H1 (cell line): ENCODE results near the gene COL5A1. TPM values are rescaled to one million over a fixed set of nuclear protein-coding genes. Genes with fewer than 3 reads are reported as not detected.

ENCODE experiments used
- CTCF ChIA-PET: fragments of 300-600 bp; sonication (Branson Sonifier 250); formaldehyde crosslinking; loops from one replicate; lab custom pipeline; 2021; ENCODE audit not compliant: partially characterized antibody; lab: Charles Lee
- POLR2A ChIA-PET: fragments of 300-600 bp; sonication (Branson Sonifier 250); formaldehyde crosslinking; loops from one replicate; lab custom pipeline; 2021; ENCODE audit warnings: inconsistent platforms; ENCODE audit not compliant: partially characterized antibody; lab: Charles Lee
- DNase-seq, 2 experiments: peaks; one replicate each; pipeline versions ENCODE4 v3.0.0 to v3.0.0-alpha.2; 2010 to 2022; ENCODE audit warnings: low spot score in 2 of 2, low read depth in 1 of 2, mixed read lengths in 1 of 2
- FAIRE-seq: peaks from 2 replicates; lab custom pipeline; 2011; peaks lifted over from hg19 to GRCh38; lab: Jason Lieb, UNC
- H2AFZ ChIP-seq: 2 replicates; pipeline ENCODE4 v1.8.1; 2012; ENCODE audit warnings: low read length, inconsistent platforms
- H2AK5ac ChIP-seq: 2 replicates; pipeline ENCODE4 v1.6.1; 2013; ENCODE audit warnings: low read depth, low read length
- H2BK120ac ChIP-seq: replicated peaks from 2 replicates; pipeline ENCODE3; 2013; ENCODE audit warnings: low read depth, low read length, inconsistent platforms
- H2BK12ac ChIP-seq: 2 replicates; pipeline ENCODE4 v1.6.1; 2013; ENCODE audit warnings: low read depth, low read length
- H2BK15ac ChIP-seq: 2 replicates; pipeline ENCODE4 v1.6.1; 2013; ENCODE audit warnings: low read length
- H2BK20ac ChIP-seq: 2 replicates; pipeline ENCODE4 v1.6.1; 2013; ENCODE audit warnings: low read length
- H2BK5ac ChIP-seq: 2 replicates; pipeline ENCODE4 v1.6.1; 2013; ENCODE audit warnings: low read depth, low read length
- H3K14ac ChIP-seq: 2 replicates; pipeline ENCODE4 v1.6.1; 2013; ENCODE audit warnings: inconsistent platforms; ENCODE audit not compliant: insufficient read length
- H3K18ac ChIP-seq: 2 replicates; pipeline ENCODE4 v1.6.1; 2013; ENCODE audit warnings: low read length; ENCODE audit errors: extremely low read depth
- H3K23ac ChIP-seq: 2 replicates; pipeline ENCODE4 v1.6.1; 2013; ENCODE audit warnings: inconsistent platforms; ENCODE audit not compliant: insufficient read length
- H3K23me2 ChIP-seq: 2 replicates; pipeline ENCODE4 v1.6.1; 2013; ENCODE audit warnings: low read depth, low read length
- H3K27ac ChIP-seq: 2 replicates; pipeline ENCODE4 v1.6.1; 2011; ENCODE audit warnings: low read depth, low read length, inconsistent platforms
- H3K27me3 ChIP-seq, 4 experiments: replicated peaks in 1 of 4; 1 replicate in 1 of 4; 2 replicates in 3 of 4; pipeline versions ENCODE4 v1.6.1 to v1.8.1; 2011 to 2013; ENCODE audit warnings: low read length in 3 of 4, mild to moderate bottlenecking in 3 of 4, inconsistent platforms in 2 of 4, mixed read lengths in 2 of 4, moderate library complexity in 1 of 4; ENCODE audit not compliant: control insufficient read depth in 3 of 4, insufficient read depth in 3 of 4; ENCODE audit errors: extremely low read depth in 1 of 4
- H3K36me3 ChIP-seq, 4 experiments: 2 replicates each; pipeline versions ENCODE4 v1.6.1 to v1.8.1; 2011 to 2013; ENCODE audit warnings: mild to moderate bottlenecking in 4 of 4, low read length in 3 of 4, moderate library complexity in 2 of 4, control low read depth in 1 of 4, inconsistent platforms in 1 of 4; ENCODE audit not compliant: insufficient read depth in 4 of 4, control insufficient read depth in 2 of 4
- H3K4ac ChIP-seq: replicated peaks from 2 replicates; pipeline ENCODE3; 2013; ENCODE audit warnings: low read length, low read depth, mixed read lengths, inconsistent platforms; ENCODE audit not compliant: insufficient read length
- H3K4me1 ChIP-seq, 4 experiments: replicated peaks in 1 of 4; 1 replicate in 1 of 4; 2 replicates in 3 of 4; pipeline versions ENCODE4 v1.6.1 to v1.8.1; 2011 to 2013; ENCODE audit warnings: low read length in 3 of 4, inconsistent platforms in 2 of 4, mixed read lengths in 1 of 4; ENCODE audit not compliant: insufficient read depth in 4 of 4, control insufficient read depth in 3 of 4
- H3K4me2 ChIP-seq, 2 experiments: 2 replicates each; pipeline versions ENCODE4 v1.6.1 to v1.8.1; 2011 to 2013; ENCODE audit warnings: low read depth in 2 of 2, low read length in 2 of 2, control low read depth in 1 of 2, inconsistent platforms in 1 of 2, mild to moderate bottlenecking in 1 of 2; ENCODE audit not compliant: insufficient read depth in 1 of 2
- H3K4me3 ChIP-seq, 4 experiments: fragments of 200-600, 300-600 bp in 1 of 4; sonication (generic), shearing (Covaris generic), sonication (Bioruptor Twin) in 1 of 4; 2 replicates each; pipeline versions ENCODE4 v1.5.1 to v1.8.1; 2011 to 2016; ENCODE audit warnings: low read length in 4 of 4, low read depth in 3 of 4, control low read depth in 2 of 4, inconsistent platforms in 2 of 4, mild to moderate bottlenecking in 2 of 4, mixed read lengths in 1 of 4, moderate library complexity in 1 of 4; ENCODE audit not compliant: insufficient read depth in 2 of 4; ENCODE audit errors: extremely low read depth in 1 of 4
- H3K56ac ChIP-seq: replicated peaks from 2 replicates; pipeline ENCODE3; 2013; ENCODE audit warnings: low read depth, mild to moderate bottlenecking, mixed read lengths, low read length, inconsistent platforms; ENCODE audit not compliant: insufficient read length
- H3K79me1 ChIP-seq: 2 replicates; pipeline ENCODE4 v1.6.1; 2013; ENCODE audit warnings: low read depth, low read length, control low read depth
- H3K79me2 ChIP-seq, 2 experiments: 2 replicates each; pipeline versions ENCODE4 v1.6.1 to v1.8.1; 2012 to 2013; ENCODE audit warnings: low read length in 2 of 2, mild to moderate bottlenecking in 2 of 2, inconsistent platforms in 1 of 2; ENCODE audit not compliant: insufficient read depth in 2 of 2, control insufficient read depth in 1 of 2
- H3K9ac ChIP-seq, 4 experiments: replicated peaks in 1 of 4; 1 replicate in 1 of 4; 2 replicates in 3 of 4; pipeline versions ENCODE4 v1.6.1 to v1.8.1; 2011 to 2013; ENCODE audit warnings: low read depth in 3 of 4, low read length in 3 of 4, control low read depth in 2 of 4, mild to moderate bottlenecking in 2 of 4, moderate library complexity in 2 of 4, inconsistent platforms in 1 of 4; ENCODE audit errors: extremely low read depth in 1 of 4
- H3K9me3 ChIP-seq, 2 experiments: 2 replicates each; pipeline versions ENCODE4 v1.6.1 to v1.8.1; 2012 to 2013; ENCODE audit warnings: mild to moderate bottlenecking in 2 of 2, moderate library complexity in 2 of 2, control low read depth in 1 of 2, inconsistent platforms in 1 of 2, low read depth in 1 of 2, low read length in 1 of 2, mixed read lengths in 1 of 2; ENCODE audit not compliant: insufficient read depth in 2 of 2
- H4K20me1 ChIP-seq, 2 experiments: replicated peaks in 1 of 2; 2 replicates each; pipeline versions ENCODE3 to v1.8.1; 2011 to 2013; ENCODE audit warnings: inconsistent platforms in 2 of 2, low read length in 2 of 2, mild to moderate bottlenecking in 1 of 2; ENCODE audit not compliant: insufficient read depth in 2 of 2, control insufficient read depth in 1 of 2
- H4K5ac ChIP-seq: 2 replicates; pipeline ENCODE4 v1.6.1; 2013; ENCODE audit warnings: low read length, low read depth, mixed read lengths, inconsistent platforms; ENCODE audit not compliant: insufficient read length
- H4K8ac ChIP-seq: 2 replicates; pipeline ENCODE4 v1.8.0; 2013; ENCODE audit warnings: mild to moderate bottlenecking, moderate library complexity, low read length, inconsistent platforms; ENCODE audit not compliant: insufficient read depth; ENCODE audit errors: extremely low read depth
- H4K91ac ChIP-seq: replicated peaks from 2 replicates; pipeline ENCODE3; 2013; ENCODE audit warnings: low read length, mixed read lengths, inconsistent platforms; ENCODE audit not compliant: insufficient read length
- EZH2 ChIP-seq: fragments of 200-600 bp; sonication (generic); IDR thresholded peaks from 2 replicates; pipeline ENCODE4 v1.7.1; 2012; ENCODE audit warnings: low read depth, mild to moderate bottlenecking, moderate library complexity, low read length, inconsistent platforms; ENCODE audit not compliant: severe bottlenecking
- JUND ChIP-seq: IDR thresholded peaks from 2 replicates; pipeline ENCODE4 v1.6.1; 2011; ENCODE audit warnings: mild to moderate bottlenecking, improper control_type of control experiment, low read length
- KDM1A ChIP-seq: fragments of 200-600, 300-600 bp; sonication (generic); IDR thresholded peaks from 2 replicates; pipeline ENCODE4 v1.7.1; 2016; ENCODE audit warnings: mild to moderate bottlenecking, low read length, borderline replicate concordance
- KDM5A ChIP-seq: fragments of 200-600 bp; IDR thresholded peaks from 2 replicates; pipeline ENCODE4 v1.7.1; 2012; ENCODE audit warnings: mild to moderate bottlenecking, low read length, inconsistent platforms, mixed read lengths
- POU5F1 ChIP-seq: IDR thresholded peaks from 2 replicates; pipeline ENCODE4 v1.6.1; 2011; ENCODE audit warnings: low read depth, mild to moderate bottlenecking, low read length, moderate library complexity
- RXRA ChIP-seq: IDR thresholded peaks from 2 replicates; pipeline ENCODE4 v1.6.1; 2011; ENCODE audit warnings: low read depth, mild to moderate bottlenecking, low read length, moderate library complexity; ENCODE audit not compliant: insufficient read depth
- SIN3A ChIP-seq, 2 experiments: IDR thresholded peaks in 1 of 2; conservative IDR thresholded peaks in 1 of 2; 2 replicates each; pipeline ENCODE4 v1.6.1; 2011 to 2012; ENCODE audit warnings: low read length in 2 of 2, improper control_type of control experiment in 1 of 2, low read depth in 1 of 2, mild to moderate bottlenecking in 1 of 2
- SIRT6 ChIP-seq: IDR thresholded peaks from one replicate; pipeline ENCODE4 v1.7.1; 2012; ENCODE audit warnings: low read length, inconsistent platforms
- SIX5 ChIP-seq: IDR thresholded peaks from 2 replicates; pipeline ENCODE4 v1.6.1; 2011; ENCODE audit warnings: mild to moderate bottlenecking, low read depth, low read length
- SUZ12 ChIP-seq: fragments of 200-600 bp; sonication (generic); IDR thresholded peaks from 2 replicates; pipeline ENCODE4 v1.6.1; 2012; ENCODE audit warnings: mild to moderate bottlenecking, inconsistent platforms, low read length, moderate library complexity, mixed read lengths
- WGBS, 2 experiments: shearing (Covaris generic) in 1 of 2; methylation state at CpG; one replicate each; pipeline versions ENCODE4 v1.1.6 to v1.1.7; 2013 to 2015; ENCODE audit warnings: low lambda C conversion rate in 2 of 2, mixed read lengths in 2 of 2, inconsistent platforms in 1 of 2, low coverage in 1 of 2, missing lambda C conversion rate in 1 of 2; ENCODE audit not compliant: insufficient replicate concordance in 2 of 2, insufficient coverage in 1 of 2, insufficient read length in 1 of 2; ENCODE audit errors: extremely low coverage in 1 of 2, missing lambda C conversion rate in 1 of 2; 5-methylcytosine and 5-hydroxymethylcytosine counted together
- polyA plus RNA-seq, 7 experiments: library from polyadenylated mRNA; depleted of rRNA in 3 of 7; stranded (reverse) in 5 of 7; unstranded in 2 of 7; fragments of >200 nt in 5 of 7; fragments of 200-250 nt in 2 of 7; gene quantifications; 1 replicate in 5 of 7; 2 replicates in 1 of 7; 4 replicates in 1 of 7; pipeline versions ENCODE4 v1.2.1 to v1.2.3, GENCODE V29; 2011 to 2013; ENCODE audit warnings: missing spikeins in 2 of 7, mixed read lengths in 2 of 7
- total RNA-seq: library from RNA; stranded (reverse); fragmentation: NEBNext Ultra II Directional; extraction: Animal tissue kit (Norgen Biotek cat#: 25700); gene quantifications from 2 replicates; pipeline ENCODE4 v1.2.1, GENCODE V29; 2021
- TF ChIP-seq, protein P1 (sequence below): IDR thresholded peaks from 2 replicates; pipeline ENCODE4 v1.6.1; 2012; ENCODE audit warnings: inconsistent platforms
- TF ChIP-seq, protein P2 (sequence below): IDR thresholded peaks from 2 replicates; pipeline ENCODE4 v1.6.1; 2011; ENCODE audit warnings: low read length, improper control_type of control experiment

The COL5A1 gene
- total and polyA plus RNA-seq, 2 of the 8 experiments (the other 6 are each of a cell fraction or from before 2014, with no cell fraction given): 3.8 to 12.0 TPM

DNA sequence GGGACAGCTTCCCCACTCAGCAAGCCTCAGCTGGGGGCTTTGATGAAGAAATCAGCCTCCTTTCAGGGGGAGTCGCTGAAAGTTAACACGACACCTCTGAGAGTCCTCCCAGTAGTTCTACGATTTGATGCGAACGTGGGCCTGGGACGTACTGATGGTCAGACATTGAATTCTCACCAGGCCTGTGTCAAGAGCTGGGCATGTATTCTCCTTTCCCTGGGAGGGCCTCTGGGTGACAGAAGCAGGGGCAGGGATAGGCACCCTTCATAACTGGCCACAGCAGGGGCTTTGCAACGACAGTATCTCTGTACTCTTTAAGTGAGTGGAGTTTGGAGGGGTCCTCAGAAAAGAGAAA lies 15.6 kb upstream of the COL5A1 start:
- Histone ChIP-seq H2BK5ac (no peak overlapping the region), H3K4me2 (no peak overlapping the region), H2BK120ac (no peak overlapping the region), H3K4me3 (no peak overlapping the region), H2BK12ac (no peak overlapping the region), H3K79me1 (no peaks in the 10 kb centered on the region), H3K23ac (no peak overlapping the region), H2AK5ac (no peak overlapping the region), H3K27me3 (no peaks in the 10 kb centered on the region), H3K9ac (no peak overlapping the region; a peak in 2 of 7 replicates), H4K91ac (no peak overlapping the region), H2BK15ac (no peak overlapping the region), H3K9me3 (no peaks in the 10 kb centered on the region), H3K18ac (no peak overlapping the region), H3K79me2 (no peaks in the 10 kb centered on the region), H3K27ac (no peak overlapping the region), H3K4me1 (peaks cover 0 to 13% (median 7%) of the 10 kb centered on the region in 4 experiments; a peak in 6 of 7 replicates), H4K5ac (no peak overlapping the region), H2AFZ (no peak overlapping the region), H3K56ac (no peak overlapping the region), H3K4ac (no peak overlapping the region), H4K8ac (no peak overlapping the region; the same call in 1 of the 2 replicates), H4K20me1 (no peaks in the 10 kb centered on the region), H3K14ac (no peak overlapping the region), H2BK20ac (no peak overlapping the region), H3K23me2 (peaks cover 2% of the 10 kb centered on the region; the same call in 1 of the 2 replicates), H3K36me3 (no peaks in the 10 kb centered on the region)
- DNase-seq: no peak
- TF ChIP-seq JUND: no peak
- TF ChIP-seq, protein P1, sequence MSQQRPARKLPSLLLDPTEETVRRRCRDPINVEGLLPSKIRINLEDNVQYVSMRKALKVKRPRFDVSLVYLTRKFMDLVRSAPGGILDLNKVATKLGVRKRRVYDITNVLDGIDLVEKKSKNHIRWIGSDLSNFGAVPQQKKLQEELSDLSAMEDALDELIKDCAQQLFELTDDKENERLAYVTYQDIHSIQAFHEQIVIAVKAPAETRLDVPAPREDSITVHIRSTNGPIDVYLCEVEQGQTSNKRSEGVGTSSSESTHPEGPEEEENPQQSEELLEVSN: no peak
- TF ChIP-seq SUZ12: no peak
- no peak for TF ChIP-seq SIX5
- TF ChIP-seq, protein P2, sequence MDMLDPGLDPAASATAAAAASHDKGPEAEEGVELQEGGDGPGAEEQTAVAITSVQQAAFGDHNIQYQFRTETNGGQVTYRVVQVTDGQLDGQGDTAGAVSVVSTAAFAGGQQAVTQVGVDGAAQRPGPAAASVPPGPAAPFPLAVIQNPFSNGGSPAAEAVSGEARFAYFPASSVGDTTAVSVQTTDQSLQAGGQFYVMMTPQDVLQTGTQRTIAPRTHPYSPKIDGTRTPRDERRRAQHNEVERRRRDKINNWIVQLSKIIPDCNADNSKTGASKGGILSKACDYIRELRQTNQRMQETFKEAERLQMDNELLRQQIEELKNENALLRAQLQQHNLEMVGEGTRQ: no peak
- TF ChIP-seq KDM1A: no peak
- TF ChIP-seq SIN3A (conservative IDR thresholded peaks at IDR 0.05 in 1 of 2, IDR thresholded peaks at IDR 0.05 in 1 of 2; ENCODE audit: low read depth in 1 of 2, low read length in 2 of 2): no peak
- TF ChIP-seq RXRA: no peak
- TF ChIP-seq POU5F1: no peak
- no peak for TF ChIP-seq EZH2
- TF ChIP-seq SIRT6: no peak
- no peak for TF ChIP-seq KDM5A
- FAIRE-seq: no peak
- 76% methylated on average over 7 of the region's 7 CpGs; no CpG with 5 or more reads in 1 of the 2 experiments for WGBS, 2 experiments
- ChIA-PET POLR2A (no interaction called here), CTCF (interaction anchor here (1.5 kb wide), 1 partner anchor 34 kb away, joined by 4 read pairs; no protein-coding TSS in a partner anchor)
